HEK293T (cell line): ENCODE results near the gene DNAJC16.

Experiments
- CTCF ChIA-PET: fragments of 350-600 bp; formaldehyde crosslinking; extraction: SDS; loops from one replicate; lab custom pipeline; 2021; ENCODE audit warnings: antibody characterized with exemption, inconsistent platforms; lab: Yijun Ruan, JAX
- POLR2A ChIA-PET: fragments of 350-600 bp; formaldehyde crosslinking; extraction: SDS; loops from one replicate; lab custom pipeline; 2020; ENCODE audit warnings: antibody characterized with exemption, inconsistent platforms; lab: Yijun Ruan, JAX
- DNase-seq: peaks from one replicate; pipeline ENCODE4 v3.0.0; 2012; ENCODE audit warnings: mixed read lengths; ENCODE audit errors: extremely low spot score
- ARNT ChIP-seq: fragments of 450-650 bp; IDR thresholded peaks from 2 replicates; pipeline ENCODE4 v1.6.1; 2017; ENCODE audit warnings: mild to moderate bottlenecking
- BHLHE40 ChIP-seq: fragments of 450-650 bp; IDR thresholded peaks from 2 replicates; pipeline ENCODE4 v1.6.1; 2016; ENCODE audit warnings: mild to moderate bottlenecking, moderate library complexity, borderline replicate concordance
- CTBP1 ChIP-seq: fragments of 450-650 bp; IDR thresholded peaks from 2 replicates; pipeline ENCODE4 v1.6.1; 2016; ENCODE audit warnings: borderline replicate concordance
- ELF4 ChIP-seq: fragments of 450-650 bp; IDR thresholded peaks from 2 replicates; pipeline ENCODE4 v1.6.1; 2017; ENCODE audit warnings: antibody characterized with exemption
- FOXA1 ChIP-seq: fragments of 450-650 bp; IDR thresholded peaks from 2 replicates; pipeline ENCODE4 v1.6.1; 2016; ENCODE audit warnings: mild to moderate bottlenecking
- FOXM1 ChIP-seq: fragments of 450-650 bp; IDR thresholded peaks from 2 replicates; pipeline ENCODE4 v1.6.1; 2017; ENCODE audit warnings: mild to moderate bottlenecking, borderline replicate concordance
- HDGF ChIP-seq: fragments of 450-650 bp; IDR thresholded peaks from 2 replicates; pipeline ENCODE4 v1.6.1; 2017; ENCODE audit warnings: antibody characterized with exemption, borderline replicate concordance
- L3MBTL2 ChIP-seq: fragments of 450-650 bp; conservative IDR thresholded peaks from 2 replicates; pipeline ENCODE4 v1.6.1; 2016; ENCODE audit warnings: mild to moderate bottlenecking
- LEF1 ChIP-seq: fragments of 450-650 bp; IDR thresholded peaks from 2 replicates; pipeline ENCODE4 v1.6.1; 2017; ENCODE audit warnings: mild to moderate bottlenecking, borderline replicate concordance
- NFRKB ChIP-seq: fragments of 450-650 bp; IDR thresholded peaks from 2 replicates; pipeline ENCODE4 v1.6.1; 2016; ENCODE audit warnings: mild to moderate bottlenecking, moderate library complexity
- SUZ12 ChIP-seq: fragments of 450-650 bp; IDR thresholded peaks from 2 replicates; pipeline ENCODE4 v1.6.1; 2016; ENCODE audit warnings: mild to moderate bottlenecking
- TARDBP ChIP-seq: fragments of 450-650 bp; IDR thresholded peaks from 2 replicates; pipeline ENCODE4 v1.6.1; 2016
- ZNF384 ChIP-seq: fragments of 450-650 bp; IDR thresholded peaks from 2 replicates; pipeline ENCODE4 v1.6.1; 2016
- TF ChIP-seq, protein P1 (sequence below): fragments of 450-650 bp; IDR thresholded peaks from 2 replicates; pipeline ENCODE4 v1.6.1; 2016

Gene DNAJC16

DNA sequence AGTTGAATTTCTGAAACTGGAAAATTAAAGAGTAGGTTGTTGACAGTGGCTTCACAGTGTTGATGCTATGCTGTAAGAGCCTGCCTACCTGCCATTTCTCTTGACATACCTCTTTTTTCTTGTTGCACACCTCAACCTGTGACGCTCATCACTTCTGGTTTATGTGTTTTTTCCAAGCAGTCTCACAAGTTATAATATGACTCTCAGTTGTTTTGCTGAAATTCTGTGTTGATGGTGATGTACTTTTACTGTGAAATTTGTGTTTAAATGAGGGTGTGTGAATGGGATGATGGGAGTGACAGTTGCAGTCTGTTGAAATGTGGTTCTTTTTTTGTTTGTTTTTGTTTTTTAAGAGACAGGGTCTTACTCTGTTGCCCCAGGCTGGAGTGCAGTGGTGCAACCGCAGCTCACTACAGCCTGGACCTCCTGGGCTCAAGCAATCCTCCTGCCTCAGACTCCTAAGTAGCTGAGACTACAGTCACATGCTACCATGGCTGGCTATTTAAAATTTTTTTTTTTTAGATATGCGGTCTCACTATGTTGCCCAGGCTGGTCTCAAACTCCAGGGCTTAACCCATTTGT lies 97.6 kb downstream of the DNAJC16 start:
- POLR2A ChIA-PET, result no interaction called here
- no peak for DNase-seq
- CTCF ChIA-PET, result interaction anchor here (0.7 kb wide), 1 partner anchor 619 kb away, joined by 3 read pairs; no protein-coding TSS in a partner anchor
- no peak for TF ChIP-seq FOXA1

DNA sequence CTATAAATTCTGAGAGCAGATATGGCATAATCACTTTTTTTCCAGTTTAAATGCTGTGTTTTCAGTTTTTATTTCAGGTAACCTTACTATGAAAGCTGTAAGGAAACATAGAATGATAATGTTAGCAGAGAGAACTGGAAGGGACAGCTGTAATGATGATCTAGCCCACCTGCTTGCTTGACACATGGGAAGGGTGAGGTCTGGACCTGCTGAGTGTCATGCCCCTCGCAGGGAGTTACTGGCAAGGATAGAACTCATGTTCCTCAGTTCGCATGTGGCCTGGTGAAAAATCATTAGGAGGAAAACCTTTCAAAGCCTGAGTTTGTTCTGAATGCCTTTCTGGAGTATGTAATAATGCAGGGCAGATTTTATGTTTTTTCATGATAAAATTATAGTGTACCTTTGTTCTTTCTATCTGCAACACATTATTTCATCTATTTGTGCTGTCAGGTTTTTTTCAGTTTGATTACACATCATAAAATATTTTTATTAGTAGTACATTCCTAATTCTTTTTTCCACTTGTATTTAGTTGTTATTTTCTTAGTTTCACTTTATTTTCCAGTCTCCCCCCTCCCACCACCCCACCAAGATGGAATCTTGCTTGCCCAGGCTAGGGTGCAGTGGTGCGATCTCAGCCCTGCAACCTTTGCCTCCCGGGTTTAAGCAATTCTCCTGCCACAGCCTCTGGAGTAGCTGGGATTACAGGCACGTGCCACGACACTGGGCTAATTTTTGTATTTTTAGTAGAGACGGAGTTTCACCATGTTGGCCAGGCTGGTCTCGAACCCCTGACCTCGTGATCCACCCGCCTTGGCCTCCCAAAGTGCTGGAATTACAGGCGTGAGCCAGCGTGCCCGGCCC lies 98.6 kb downstream of the DNAJC16 start:
- POLR2A ChIA-PET, result no interaction called here
- DNase-seq, result no peak
- TF ChIP-seq ARNT, result no peak
- TF ChIP-seq BHLHE40, result no peak
- TF ChIP-seq FOXM1, result no peak
- TF ChIP-seq FOXA1, result no peak
- no peak for TF ChIP-seq HDGF
- TF ChIP-seq CTBP1, result no peak
- TF ChIP-seq ZNF384, result no peak
- no peak for TF ChIP-seq LEF1
- no peak for TF ChIP-seq ELF4
- TF ChIP-seq, protein P1, sequence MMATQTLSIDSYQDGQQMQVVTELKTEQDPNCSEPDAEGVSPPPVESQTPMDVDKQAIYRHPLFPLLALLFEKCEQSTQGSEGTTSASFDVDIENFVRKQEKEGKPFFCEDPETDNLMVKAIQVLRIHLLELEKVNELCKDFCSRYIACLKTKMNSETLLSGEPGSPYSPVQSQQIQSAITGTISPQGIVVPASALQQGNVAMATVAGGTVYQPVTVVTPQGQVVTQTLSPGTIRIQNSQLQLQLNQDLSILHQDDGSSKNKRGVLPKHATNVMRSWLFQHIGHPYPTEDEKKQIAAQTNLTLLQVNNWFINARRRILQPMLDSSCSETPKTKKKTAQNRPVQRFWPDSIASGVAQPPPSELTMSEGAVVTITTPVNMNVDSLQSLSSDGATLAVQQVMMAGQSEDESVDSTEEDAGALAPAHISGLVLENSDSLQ, result no peak
- no peak for TF ChIP-seq L3MBTL2
- no peak for TF ChIP-seq TARDBP
- TF ChIP-seq SUZ12, result no peak
- TF ChIP-seq NFRKB, result no peak
- CTCF ChIA-PET, result no interaction called here
